Activated T-cell treated with anti-CD3 and anti-CD28 coated beads, Interleukin-2, amount 50 U/mL, for 48 hours (primary cell): Measurements from ENCODE around the gene ACP1.
"Not testable (repeated sequence)": the region's sequence is repeated elsewhere in the genome, so short reads cannot be mapped to it uniquely, and the experiment has no call there.

Experiments used
- DNase-seq, 2 experiments: peaks; one replicate each; pipeline ENCODE4 v3.0.0-alpha.2; 2020

ACP1 gene

DNA sequence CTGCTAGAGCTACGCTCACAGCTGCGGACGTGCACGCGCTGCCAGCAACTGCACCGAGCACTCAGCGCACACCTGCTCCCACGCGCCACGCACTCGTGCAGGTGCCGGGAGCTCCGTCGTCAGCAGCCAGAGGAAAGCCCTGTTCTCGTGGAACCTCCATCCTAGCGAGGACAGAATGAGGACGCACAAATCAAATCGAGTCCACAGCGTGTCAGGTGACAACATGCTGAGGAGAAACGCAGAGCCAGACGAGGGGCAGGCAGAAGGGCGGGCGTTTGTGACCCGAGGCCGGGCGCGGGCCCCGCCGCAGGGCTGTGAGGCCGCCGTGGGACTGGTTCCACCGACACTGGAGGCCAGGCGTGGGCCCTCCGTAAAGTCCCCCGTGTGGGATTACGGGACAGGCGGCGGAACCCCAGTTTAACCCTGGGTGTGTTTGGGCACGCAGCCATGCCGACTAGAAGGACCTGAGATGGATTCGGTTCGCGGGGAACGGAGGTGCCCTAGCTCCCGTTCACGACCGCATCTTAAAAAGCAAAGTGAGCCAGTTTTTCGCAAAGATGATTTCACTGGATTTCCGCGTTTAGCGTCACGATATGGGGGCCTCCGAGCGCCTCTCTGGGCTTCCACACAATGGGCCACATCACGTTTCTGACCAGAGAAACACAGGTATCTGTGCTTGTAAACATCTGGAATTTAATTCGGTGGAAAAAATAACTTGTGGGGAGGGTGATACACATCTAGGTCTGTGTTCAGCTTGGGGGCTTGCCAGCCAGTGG, 50.0 kb downstream of the ACP1 start:
- DNase-seq, result no peak

DNA sequence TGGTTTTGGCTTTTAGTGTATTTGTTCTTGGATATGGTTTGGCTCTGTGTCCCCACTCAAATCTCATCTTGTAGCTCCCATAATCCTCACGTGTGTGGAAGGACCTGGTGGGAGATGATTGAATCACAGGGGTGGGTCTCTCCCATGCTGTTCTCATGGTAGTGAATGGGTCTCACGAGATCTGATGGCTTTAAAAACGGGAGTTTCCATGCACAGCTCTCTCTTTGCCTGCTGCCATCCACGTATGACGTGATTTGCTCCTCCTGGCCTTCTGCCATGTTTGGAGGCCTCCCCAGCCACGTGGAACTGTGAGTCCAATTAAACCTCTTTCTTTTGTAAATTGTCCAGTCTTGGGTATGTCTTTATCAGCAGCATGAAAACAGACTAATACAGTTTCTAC, 51.2 kb downstream of the ACP1 start:
- DNase-seq, result not testable (repeated sequence)

- no peak for DNase-seq
Observed at GRCh38 chr2:316381-316780, 51.6 kb downstream of the ACP1 start.

GRCh38 chr2:317501-318424, 53.0 kb downstream of the ACP1 start:
- peak; percentile 57 to 62 for DNase-seq

GRCh38 chr2:319059-319600, 54.4 kb downstream of the ACP1 start:
- peak in 1 of 2 experiments; percentile 24 for DNase-seq

GRCh38 chr2:320561-320960, 55.8 kb downstream of the ACP1 start:
- DNase-seq, result no peak

GRCh38 chr2:322326-322725, 57.6 kb downstream of the ACP1 start:
- no peak for DNase-seq

DNA sequence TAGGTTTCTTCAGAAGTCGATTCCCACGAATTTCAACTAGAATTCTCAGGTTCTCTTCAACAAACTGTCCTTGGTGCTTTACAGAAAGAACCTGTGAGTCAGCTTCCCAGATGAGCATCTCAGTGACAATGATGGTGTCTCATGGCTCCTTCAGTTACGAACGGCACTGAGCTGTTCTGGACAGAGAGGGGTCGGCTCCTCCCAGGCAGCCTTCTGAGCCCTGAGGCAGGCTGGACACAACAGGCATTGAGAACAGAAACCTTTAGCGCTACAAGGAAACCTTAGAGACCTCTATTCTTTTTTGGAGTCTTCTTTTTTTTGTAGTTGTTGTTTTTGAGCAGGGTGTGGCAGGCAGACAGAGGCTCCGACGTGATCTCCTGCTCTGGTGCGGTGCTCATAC, 58.3 kb downstream of the ACP1 start:
- no peak for DNase-seq
